HG03439 (cell line): ENCODE data around the gene SEPTIN6.

Experiments
- ATAC-seq: cut with Tn5 transposase; IDR thresholded peaks from one replicate; pipeline ENCODE4 v1.9.1; 2021; ENCODE audit warnings: mild to moderate bottlenecking, moderate library complexity; ENCODE audit not compliant: unreplicated experiment

SEPTIN6 gene

DNA sequence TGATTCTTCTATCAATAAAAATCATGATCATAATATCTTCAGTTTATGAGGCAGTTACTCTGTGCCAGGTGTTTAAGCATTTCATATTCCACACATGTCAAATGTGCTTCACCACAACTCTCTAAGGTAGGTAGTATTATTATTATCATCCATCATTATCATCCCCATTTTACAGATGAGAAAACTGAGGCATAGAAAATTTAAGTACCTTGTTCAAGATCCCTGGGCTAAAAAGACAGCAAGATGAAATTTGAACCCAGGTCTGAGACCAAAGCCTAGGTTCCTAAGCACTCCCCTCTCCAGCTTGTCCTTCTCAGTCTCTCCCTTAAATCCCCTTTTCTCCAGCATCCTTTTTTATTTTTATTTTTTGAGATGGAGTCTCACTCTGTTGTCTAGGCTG, 33.4 kb downstream of the SEPTIN6 start:
- ATAC-seq: no peak

DNA sequence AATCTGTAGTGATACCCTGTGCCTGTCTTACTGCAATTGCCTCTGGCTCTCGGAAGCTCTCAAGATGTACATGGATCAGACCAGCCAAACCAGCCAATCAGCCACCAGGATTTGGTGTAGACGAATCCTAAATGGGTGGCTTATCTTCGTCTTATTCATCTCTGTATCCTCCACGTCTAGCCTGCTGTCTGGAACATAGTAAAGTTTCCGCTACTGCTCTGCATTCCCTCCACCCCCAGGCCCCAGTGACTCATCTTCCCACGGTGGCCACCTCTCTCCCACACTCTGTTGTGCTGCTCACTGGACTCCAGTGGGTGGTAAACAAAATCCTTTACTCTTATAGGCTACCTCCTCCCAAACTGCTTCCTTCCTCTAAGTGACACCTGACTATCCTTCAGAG, 37.8 kb downstream of the SEPTIN6 start:
- no peak for ATAC-seq

DNA sequence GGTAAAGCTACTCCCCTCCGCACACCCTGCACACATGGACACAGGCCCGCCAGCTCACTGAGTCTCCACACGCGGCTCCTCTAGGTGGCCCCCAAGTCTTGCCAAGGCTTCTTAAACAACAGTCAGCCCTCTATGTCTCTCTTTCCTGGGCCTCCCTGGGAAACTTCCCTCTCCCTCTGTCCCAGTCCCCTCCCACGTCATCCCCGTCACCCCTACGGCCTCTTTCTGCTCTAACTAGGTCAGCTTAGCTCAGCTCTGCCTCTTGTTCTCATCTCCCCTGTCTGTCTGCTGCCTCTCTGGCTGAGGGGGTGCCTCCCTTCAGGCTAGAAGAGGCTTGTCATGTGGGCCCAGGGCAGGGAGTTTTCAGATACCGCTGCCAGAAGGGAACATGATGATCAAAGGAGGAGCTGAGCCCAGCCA, 38.8 kb downstream of the SEPTIN6 start:
- ATAC-seq: no peak

DNA sequence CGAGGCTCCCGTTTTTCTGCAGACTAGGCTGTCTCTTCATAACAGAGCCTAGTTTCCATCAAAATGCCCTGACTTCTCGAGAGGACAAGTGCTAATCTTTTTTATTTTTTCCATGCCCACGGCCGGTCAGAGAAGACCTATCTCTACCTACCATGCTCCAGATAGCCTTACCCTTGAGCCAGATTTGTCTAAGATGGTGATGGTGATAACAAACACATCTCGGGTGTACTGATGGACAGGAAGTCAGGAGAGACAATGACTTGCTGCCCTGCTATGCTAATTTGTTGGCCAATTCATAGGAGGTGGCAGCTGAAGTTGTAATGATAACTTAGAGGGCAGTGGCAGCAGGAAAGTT, 44.6 kb downstream of the SEPTIN6 start:
- peak; percentile 11 for ATAC-seq

DNA sequence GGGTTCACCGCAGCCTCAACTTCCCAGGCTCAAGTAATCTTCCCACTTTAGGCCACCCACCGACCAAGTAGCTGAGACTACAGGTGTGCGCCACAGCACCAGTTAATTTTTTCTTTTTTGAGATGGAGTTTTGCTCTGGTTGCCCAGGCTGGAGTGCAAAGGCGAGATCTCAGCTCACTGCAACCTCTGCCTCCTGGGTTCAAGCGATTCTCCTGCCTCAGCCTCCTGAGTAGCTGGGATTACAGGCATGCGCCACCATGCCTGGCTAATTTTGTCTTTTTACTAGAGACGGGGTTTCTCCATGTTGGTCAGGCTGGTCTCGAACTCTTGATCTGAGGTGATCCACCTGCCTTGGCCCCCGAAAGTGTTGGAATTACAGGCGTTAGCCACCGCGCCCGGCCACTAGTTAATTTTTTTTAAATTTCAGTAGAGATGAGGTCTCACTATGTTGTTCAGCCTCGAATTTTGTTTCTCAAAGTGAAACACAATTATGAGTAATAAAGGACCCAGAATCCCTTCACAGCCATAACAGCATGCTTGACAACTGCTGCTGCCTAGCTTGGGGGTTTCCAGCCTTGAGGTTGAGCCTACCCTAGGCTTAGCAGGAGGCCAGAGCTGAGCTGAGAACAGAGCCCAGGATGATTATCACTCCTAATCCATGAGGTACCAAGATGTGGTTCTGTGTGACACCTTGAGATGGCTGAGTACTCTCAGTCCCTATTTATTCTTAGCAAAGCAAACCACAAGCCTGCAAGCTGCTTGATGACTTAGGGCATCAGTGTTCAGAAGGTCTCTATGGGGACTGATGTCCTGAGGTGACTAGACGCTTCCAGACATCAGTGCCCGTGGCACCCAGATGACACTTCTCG, 45.2 kb downstream of the SEPTIN6 start:
- ATAC-seq: peak; percentile 97

DNA sequence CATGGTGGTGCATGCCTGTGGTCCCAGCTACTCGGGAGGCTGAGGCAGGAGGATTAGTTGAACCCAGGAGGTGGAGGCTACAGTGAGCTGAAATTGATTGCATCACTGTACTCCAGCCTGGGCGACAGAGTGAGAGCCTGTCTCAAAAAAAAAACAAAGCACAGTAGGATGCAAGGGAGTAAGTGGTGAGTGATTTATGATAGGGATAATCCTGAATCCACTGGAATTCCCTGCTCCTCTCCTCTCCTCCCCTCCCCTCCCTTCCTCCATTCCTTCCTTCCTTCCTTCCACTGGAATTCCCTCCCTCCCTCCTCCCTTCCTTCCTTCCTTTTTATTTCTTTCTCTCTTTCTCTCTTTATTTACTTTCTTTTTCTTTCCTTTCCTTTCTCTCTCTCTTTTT, 45.9 kb downstream of the SEPTIN6 start:
- no peak for ATAC-seq

DNA sequence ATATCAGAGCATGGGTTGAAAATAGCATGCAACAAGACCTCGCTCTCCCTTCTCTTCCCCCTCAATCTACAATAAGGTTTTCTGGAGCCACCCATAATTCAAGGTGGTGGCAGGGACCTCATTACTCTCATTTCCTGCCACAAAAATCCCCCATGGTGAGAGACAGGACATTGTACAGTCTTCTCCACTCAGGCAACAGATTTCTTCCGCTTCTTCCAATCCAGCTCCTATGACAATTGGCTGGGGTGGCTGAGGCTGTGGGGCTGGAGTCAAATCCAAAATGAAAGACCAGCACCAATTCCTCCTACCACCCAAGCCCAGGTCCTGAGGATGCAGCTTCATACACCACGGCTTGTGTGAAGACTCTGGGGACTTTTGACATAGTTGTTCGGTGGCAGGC, 46.5 kb downstream of the SEPTIN6 start:
- no peak for ATAC-seq

DNA sequence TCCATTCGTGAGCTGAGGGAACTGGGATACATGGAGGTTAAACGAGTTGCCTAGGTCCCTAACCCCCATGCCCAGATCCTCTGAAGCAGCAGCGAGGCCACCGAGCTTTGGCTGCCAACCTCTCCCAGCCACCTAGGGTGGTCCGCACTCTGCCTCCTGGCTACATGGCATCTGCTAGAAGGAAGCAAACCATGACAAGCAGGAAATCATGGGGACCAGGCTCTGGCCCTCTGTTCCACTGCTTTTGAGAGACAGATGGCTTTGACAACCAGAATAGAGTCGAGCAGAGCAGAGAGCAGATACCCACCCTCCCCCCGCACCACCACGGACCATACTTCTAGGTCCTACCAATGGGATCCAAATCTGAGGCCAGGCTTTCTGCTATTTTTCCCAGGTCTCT, 49.3 kb downstream of the SEPTIN6 start:
- no peak for ATAC-seq
